RWPE2 (cell line): ENCODE measurements around the gene BICDL1.

Experiments used
- ATAC-seq: fragments of 200-7000 bp; cut with Tn5 transposase; 3 replicates; pipeline ENCODE4 v1.9.1; 2021; ENCODE audit warnings: low read depth
- DNase-seq: peaks from one replicate; pipeline ENCODE4 v3.0.0-alpha.2; 2020; ENCODE audit warnings: low spot score
- H3K27ac ChIP-seq: fragments of 450-650 bp; 2 replicates; pipeline ENCODE4 v1.5.1; 2017; ENCODE audit warnings: mild to moderate bottlenecking; ENCODE audit not compliant: poor library complexity, severe bottlenecking
- H3K27me3 ChIP-seq: fragments of 250-450 bp; sonication (Bioruptor Pico); 2 replicates; pipeline ENCODE4 v1.5.1; 2021; ENCODE audit warnings: mild to moderate bottlenecking, moderate library complexity; ENCODE audit not compliant: insufficient read depth, poor library complexity, severe bottlenecking
- H3K36me3 ChIP-seq: fragments of 250-450 bp; sonication (Bioruptor Pico); 2 replicates; pipeline ENCODE4 v1.5.1; 2020; ENCODE audit warnings: low read depth, mild to moderate bottlenecking, moderate library complexity
- H3K4me1 ChIP-seq: fragments of 250-450 bp; sonication (Bioruptor Pico); 2 replicates; pipeline ENCODE4 v1.5.1; 2021; ENCODE audit warnings: mild to moderate bottlenecking, moderate library complexity; ENCODE audit not compliant: insufficient read depth, poor library complexity, severe bottlenecking
- H3K4me3 ChIP-seq: fragments of 250-450 bp; sonication (Bioruptor Pico); 2 replicates; pipeline ENCODE4 v1.5.1; 2021; ENCODE audit warnings: mild to moderate bottlenecking, moderate library complexity; ENCODE audit not compliant: severe bottlenecking
- H3K9me3 ChIP-seq: fragments of 250-450 bp; sonication (Bioruptor Pico); 2 replicates; pipeline ENCODE4 v1.5.1; 2021; ENCODE audit warnings: mild to moderate bottlenecking, moderate library complexity; ENCODE audit not compliant: severe bottlenecking
- CTCF ChIP-seq: fragments of 450-650 bp; IDR thresholded peaks from one replicate; pipeline ENCODE4 v1.5.1; 2017; ENCODE audit warnings: mild to moderate bottlenecking, moderate library complexity; ENCODE audit not compliant: poor library complexity, severe bottlenecking

BICDL1 gene

GRCh38 chr12:120049426-120049825 is 60.4 kb downstream of the BICDL1 start:
- no peak for TF ChIP-seq CTCF
- ATAC-seq, result no peak

DNA sequence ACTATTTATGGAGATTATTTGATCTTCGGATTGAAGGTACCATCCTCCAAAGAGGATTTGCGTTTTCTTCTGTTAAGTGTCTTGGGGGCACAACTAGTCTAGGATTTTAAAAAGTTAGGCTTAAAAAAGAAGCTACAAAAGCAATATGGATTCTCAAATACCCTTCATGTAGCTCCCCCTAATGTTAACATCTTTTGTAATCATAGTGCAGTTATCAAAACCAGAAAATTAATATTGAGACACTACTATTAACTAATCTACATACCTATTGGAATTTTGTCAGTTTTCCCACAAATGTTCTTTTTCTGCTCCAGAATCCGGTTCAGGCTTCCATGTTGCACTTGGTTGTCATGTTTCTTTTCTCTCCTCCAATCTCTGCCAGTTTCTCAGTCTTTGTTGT is 62.5 kb downstream of the BICDL1 start:
- no peak for ATAC-seq

More at GRCh38 chr12:120049426-120049825, 60.4 kb downstream of the BICDL1 start:
- Histone ChIP-seq H3K27me3 (no peaks in the 10 kb centered on the region), H3K36me3 (no peaks in the 10 kb centered on the region), H3K4me1 (peaks cover 14% of the 10 kb centered on the region), H3K27ac (no peak overlapping the region), H3K4me3 (no peak overlapping the region), H3K9me3 (no peaks in the 10 kb centered on the region)
- no peak for DNase-seq

GRCh38 chr12:120054293-120054692 is 65.3 kb downstream of the BICDL1 start:
- H3K4me3 ChIP-seq, result no peak overlapping the region
- no peaks in the 10 kb centered on the region for H3K9me3 ChIP-seq
- no peak for TF ChIP-seq CTCF
- H3K4me1 ChIP-seq, result peaks cover 22% of the 10 kb centered on the region
- no peak for ATAC-seq
- no peaks in the 10 kb centered on the region for H3K27me3 ChIP-seq
- H3K27ac ChIP-seq, result peak overlapping the region; percentile 79
- no peak for DNase-seq
- H3K36me3 ChIP-seq, result no peaks in the 10 kb centered on the region

More for the DNA sequence above, 62.5 kb downstream of the BICDL1 start:
- H3K4me1 ChIP-seq, result peaks cover 33% of the 10 kb centered on the region
- no peak for DNase-seq
- no peak for TF ChIP-seq CTCF
- no peaks in the 10 kb centered on the region for H3K9me3 ChIP-seq
- no peaks in the 10 kb centered on the region for H3K36me3 ChIP-seq
- H3K27me3 ChIP-seq, result no peaks in the 10 kb centered on the region
- no peak overlapping the region for H3K27ac ChIP-seq
- H3K4me3 ChIP-seq, result no peak overlapping the region

DNA sequence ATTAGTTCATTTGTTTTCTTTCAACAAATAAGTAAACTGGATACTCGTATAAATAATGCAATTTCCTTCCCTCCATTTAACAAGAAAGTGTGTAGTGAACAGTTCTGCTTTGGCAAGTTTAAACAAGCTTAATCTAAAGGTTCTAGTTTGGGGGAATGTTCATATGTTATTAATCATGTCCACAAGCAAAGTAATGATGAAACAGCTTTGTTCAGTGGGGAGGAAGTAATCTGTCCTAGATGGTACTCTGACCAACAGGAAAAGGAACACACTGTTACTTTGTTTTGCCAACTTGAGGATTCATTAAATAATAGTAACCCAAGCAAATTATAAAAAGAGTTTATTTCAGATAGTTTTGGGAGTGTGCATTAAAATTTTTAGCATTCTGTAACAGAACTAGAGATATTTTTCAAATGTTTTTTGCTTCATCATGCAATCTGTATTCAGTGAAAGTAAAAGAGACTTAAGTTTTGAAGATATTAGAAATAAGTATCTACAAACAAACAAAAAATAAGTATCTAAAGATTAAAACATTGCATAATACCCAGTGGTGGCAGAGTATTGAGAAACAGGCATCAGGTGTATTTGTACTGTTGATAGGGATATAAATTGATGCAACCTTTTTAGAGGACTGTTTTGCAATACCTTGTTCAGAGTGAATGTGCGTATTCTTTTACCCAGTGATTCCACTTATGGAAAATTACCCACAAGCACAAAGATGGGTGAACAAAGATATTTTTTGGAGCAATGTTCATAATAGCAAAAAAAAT is 66.4 kb downstream of the BICDL1 start:
- DNase-seq, result no peak
- Histone ChIP-seq H3K4me1 (peaks cover 31% of the 10 kb centered on the region), H3K4me3 (no peak overlapping the region), H3K27ac (peak overlapping the region; percentile 79), H3K27me3 (no peaks in the 10 kb centered on the region), H3K9me3 (no peaks in the 10 kb centered on the region), H3K36me3 (no peaks in the 10 kb centered on the region)
- TF ChIP-seq CTCF, result no peak
- ATAC-seq, result peak; percentile 94

DNA sequence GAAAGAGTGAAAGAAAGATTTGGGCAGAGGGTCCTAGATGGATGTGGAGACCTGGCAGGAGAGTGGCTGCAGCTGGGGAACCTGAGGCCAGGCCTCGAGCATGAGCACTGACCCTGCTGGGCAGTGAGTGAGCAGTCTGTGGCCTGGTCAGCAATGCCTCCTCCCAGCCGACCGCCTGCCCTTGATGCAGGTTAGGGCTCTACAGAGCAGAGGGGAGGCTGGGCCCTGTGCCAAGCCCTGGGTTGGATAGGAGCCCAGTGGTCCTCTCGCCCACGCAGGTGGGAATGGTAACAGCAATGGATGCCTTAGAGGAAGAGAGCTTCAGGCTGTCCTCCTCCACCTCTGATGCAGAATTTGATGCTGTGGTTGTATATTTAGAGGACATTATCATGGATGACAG is 67.7 kb downstream of the BICDL1 start:
- peak overlapping the region; percentile 79 for H3K27ac ChIP-seq
- no peak for TF ChIP-seq CTCF
- DNase-seq (no peak), ATAC-seq (no peak)
- H3K4me3 ChIP-seq, result no peak overlapping the region
- H3K27me3 ChIP-seq, result no peaks in the 10 kb centered on the region
- peaks cover 35% of the 10 kb centered on the region for H3K4me1 ChIP-seq
- H3K36me3 ChIP-seq, result no peaks in the 10 kb centered on the region
- H3K9me3 ChIP-seq, result no peaks in the 10 kb centered on the region
